CD4-positive, alpha-beta T cell treated with Interferon alpha-2 for 1 hour (primary cell): ENCODE results near the gene GPR6.

ENCODE experiments used
- DNase-seq, 2 donors: peaks; one replicate each; pipeline ENCODE4 v3.0.0-alpha.2; 2020 to 2022

Gene GPR6

GRCh38 chr6:109978174-109979032 lies at the start of gene GPR6:
TSS of gene GPR6 (plus strand) at chr6:109978311. CDS start at chr6:109979113, 802 bp downstream.
- DNase-seq, result peak; percentile 12 to 21

GRCh38 chr6:109934293-109934692 lies 43.8 kb upstream of the GPR6 start:
- DNase-seq, result no peak

GRCh38 chr6:109939654-109940053 lies 38.5 kb upstream of the GPR6 start:
- no peak for DNase-seq

- DNase-seq, result no peak
These were observed 33.7 kb upstream of the GPR6 start for GRCh38 chr6:109944448-109944847.

GRCh38 chr6:109945091-109945490 lies 33.0 kb upstream of the GPR6 start:
- DNase-seq, result no peak

- no peak for DNase-seq
These were observed 31.1 kb upstream of the GPR6 start for GRCh38 chr6:109946979-109947378.

- no peak for DNase-seq
These were observed 28.6 kb upstream of the GPR6 start for GRCh38 chr6:109949281-109950065.

- DNase-seq, result no peak
These were observed 22.6 kb upstream of the GPR6 start for GRCh38 chr6:109955491-109955890.

- DNase-seq, result no peak
These were observed 19.5 kb upstream of the GPR6 start for GRCh38 chr6:109958626-109959025.

- no peak for DNase-seq
These were observed 16.5 kb upstream of the GPR6 start for GRCh38 chr6:109961611-109962041.

- DNase-seq, result no peak
These were observed 15.8 kb upstream of the GPR6 start for GRCh38 chr6:109962271-109962670.

GRCh38 chr6:109963598-109964170 lies 14.4 kb upstream of the GPR6 start:
- no peak for DNase-seq

GRCh38 chr6:109964949-109965348 lies 13.2 kb upstream of the GPR6 start:
- DNase-seq, result no peak

- DNase-seq, result no peak
These were observed 11.8 kb upstream of the GPR6 start for GRCh38 chr6:109966299-109966698.

- DNase-seq, result no peak
These were observed 329 bp upstream of the GPR6 start for GRCh38 chr6:109977791-109978173.

- no peak for DNase-seq
These were observed 1.2 kb downstream of the GPR6 start for GRCh38 chr6:109979033-109979921.

- no peak for DNase-seq
These were observed 6.3 kb downstream of the GPR6 start for GRCh38 chr6:109984410-109984809.

GRCh38 chr6:109987196-109987595 lies 9.1 kb downstream of the GPR6 start:
- DNase-seq, result no peak

GRCh38 chr6:109991201-109992101 lies 13.3 kb downstream of the GPR6 start:
- no peak for DNase-seq

- no peak for DNase-seq
These were observed 20.2 kb downstream of the GPR6 start for GRCh38 chr6:109998159-109998785.

- no peak for DNase-seq
These were observed 21.6 kb downstream of the GPR6 start for GRCh38 chr6:109999740-110000139.
